ENCODE measurements around the gene DGCR6. TPM values are rescaled to one million over a fixed set of nuclear protein-coding genes. Genes with fewer than 3 reads are reported as not detected.
"Not testable (repeated sequence)": the region's sequence is repeated elsewhere in the genome, so short reads cannot be mapped to it uniquely, and the experiment has no call there.

Gene DGCR6
- total and polyA plus RNA-seq, 2 experiments from 2014 or later = 7.9 to 8.9 TPM

DNA sequence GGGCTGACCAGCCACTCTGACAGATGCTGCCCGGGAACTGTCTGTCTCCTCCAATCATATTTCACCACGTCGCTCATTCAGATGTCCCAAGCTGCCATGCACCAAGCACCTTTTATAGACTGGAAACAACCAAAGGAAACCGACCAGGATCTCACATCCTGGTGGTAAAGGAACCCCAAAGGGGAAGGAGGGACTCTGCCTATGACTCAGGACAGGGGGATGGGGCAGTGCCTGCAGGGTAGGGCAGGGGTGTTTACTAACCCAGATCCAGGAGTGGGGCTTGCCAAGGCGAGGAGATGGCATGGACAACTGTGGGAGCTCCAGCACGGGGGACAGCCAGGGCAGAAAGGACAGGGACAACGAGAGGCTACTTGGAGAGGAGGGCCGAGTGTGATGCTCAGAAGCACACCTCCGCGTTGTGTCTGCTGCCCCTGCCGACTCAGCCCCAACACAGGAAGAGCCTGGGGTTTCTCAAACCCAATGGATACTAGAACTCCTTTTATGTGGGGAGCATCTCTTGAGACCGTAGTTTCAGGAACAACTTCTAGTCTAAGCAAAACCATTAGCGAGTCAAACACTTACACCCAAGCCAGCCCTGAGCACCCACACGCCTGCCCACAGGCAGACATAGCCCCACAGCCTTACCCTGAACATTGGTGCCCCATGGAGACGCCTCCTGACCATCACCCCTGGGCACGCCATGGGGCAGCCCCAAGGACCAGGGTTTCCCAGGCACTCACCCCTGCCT is 26.0 kb downstream of the DGCR6 start:
- Histone ChIP-seq H3K36me3 (replicated peaks; ENCODE audit: insufficient read depth, low read depth) (no peaks in the 10 kb centered on the region), H3K4me1 (ENCODE audit: insufficient read depth) (no peaks in the 10 kb centered on the region), H4K20me1 (ENCODE audit: insufficient read depth, poor library complexity, severe bottlenecking) (no peaks in the 10 kb centered on the region), H3K4me2 (no peak overlapping the region), H3K27ac (no peak overlapping the region), H3K27me3 (no peaks in the 10 kb centered on the region), H3K9me3 (ENCODE audit: low read depth) (no peaks in the 10 kb centered on the region), H3K4me3 (no peak overlapping the region), H3K79me2 (no peaks in the 10 kb centered on the region), H3K9me2 (replicated peaks; ENCODE audit: insufficient read depth) (no peaks in the 10 kb centered on the region), H2AFZ (no peak overlapping the region)
- DNase-seq (ENCODE audit: low spot score) = no peak
- TF ChIP-seq, protein P1, sequence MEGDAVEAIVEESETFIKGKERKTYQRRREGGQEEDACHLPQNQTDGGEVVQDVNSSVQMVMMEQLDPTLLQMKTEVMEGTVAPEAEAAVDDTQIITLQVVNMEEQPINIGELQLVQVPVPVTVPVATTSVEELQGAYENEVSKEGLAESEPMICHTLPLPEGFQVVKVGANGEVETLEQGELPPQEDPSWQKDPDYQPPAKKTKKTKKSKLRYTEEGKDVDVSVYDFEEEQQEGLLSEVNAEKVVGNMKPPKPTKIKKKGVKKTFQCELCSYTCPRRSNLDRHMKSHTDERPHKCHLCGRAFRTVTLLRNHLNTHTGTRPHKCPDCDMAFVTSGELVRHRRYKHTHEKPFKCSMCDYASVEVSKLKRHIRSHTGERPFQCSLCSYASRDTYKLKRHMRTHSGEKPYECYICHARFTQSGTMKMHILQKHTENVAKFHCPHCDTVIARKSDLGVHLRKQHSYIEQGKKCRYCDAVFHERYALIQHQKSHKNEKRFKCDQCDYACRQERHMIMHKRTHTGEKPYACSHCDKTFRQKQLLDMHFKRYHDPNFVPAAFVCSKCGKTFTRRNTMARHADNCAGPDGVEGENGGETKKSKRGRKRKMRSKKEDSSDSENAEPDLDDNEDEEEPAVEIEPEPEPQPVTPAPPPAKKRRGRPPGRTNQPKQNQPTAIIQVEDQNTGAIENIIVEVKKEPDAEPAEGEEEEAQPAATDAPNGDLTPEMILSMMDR (IDR thresholded peaks at IDR 0.05; ENCODE audit: poor library complexity) = no peak
- TF ChIP-seq EZH2 (IDR thresholded peaks at IDR 0.05; ENCODE audit: borderline replicate concordance) (no peak), EZH2phosphoT487 (IDR thresholded peaks at IDR 0.05; ENCODE audit: low read depth, severe bottlenecking, unreplicated experiment) (no peak)
- WGBS (ENCODE audit: low lambda C conversion rate, missing lambda C conversion rate) = no CpG with 5 or more reads among the region's 16 CpGs

GRCh38 chr22:18933914-18934313 is 27.8 kb downstream of the DGCR6 start:
- Histone ChIP-seq H3K27ac (no peak overlapping the region), H3K79me2 (no peaks in the 10 kb centered on the region), H3K4me2 (no peak overlapping the region), H3K9me3 (ENCODE audit: low read depth) (no peaks in the 10 kb centered on the region), H3K4me3 (no peak overlapping the region), H3K9me2 (replicated peaks; ENCODE audit: insufficient read depth) (no peaks in the 10 kb centered on the region), H3K27me3 (no peaks in the 10 kb centered on the region), H4K20me1 (ENCODE audit: insufficient read depth, poor library complexity, severe bottlenecking) (no peaks in the 10 kb centered on the region), H3K4me1 (ENCODE audit: insufficient read depth) (no peaks in the 10 kb centered on the region), H3K36me3 (replicated peaks; ENCODE audit: insufficient read depth, low read depth) (no peaks in the 10 kb centered on the region), H2AFZ (no peak overlapping the region)
- DNase-seq (ENCODE audit: low spot score) = no peak
- TF ChIP-seq, protein P1 (IDR thresholded peaks at IDR 0.05; ENCODE audit: poor library complexity) = no peak
- TF ChIP-seq EZH2phosphoT487 (IDR thresholded peaks at IDR 0.05; ENCODE audit: low read depth, severe bottlenecking, unreplicated experiment) (no peak), EZH2 (IDR thresholded peaks at IDR 0.05; ENCODE audit: borderline replicate concordance) (no peak)
- WGBS (ENCODE audit: low lambda C conversion rate, missing lambda C conversion rate) = no CpG with 5 or more reads among the region's 7 CpGs

- H3K9me2 ChIP-seq (replicated peaks; ENCODE audit: insufficient read depth); H3K79me2 ChIP-seq; DNase-seq (ENCODE audit: low spot score); H3K4me1 ChIP-seq (ENCODE audit: insufficient read depth); H3K4me2 ChIP-seq; H3K27me3 ChIP-seq; H3K36me3 ChIP-seq (replicated peaks; ENCODE audit: insufficient read depth, low read depth); H3K9me3 ChIP-seq (ENCODE audit: low read depth); H3K27ac ChIP-seq; H3K4me3 ChIP-seq; H4K20me1 ChIP-seq (ENCODE audit: insufficient read depth, poor library complexity, severe bottlenecking); H2AFZ ChIP-seq: not testable (repeated sequence)
- WGBS (ENCODE audit: low lambda C conversion rate, missing lambda C conversion rate) = no CpG with 5 or more reads among the region's 7 CpGs
Measured at GRCh38 chr22:18934688-18935087, 28.6 kb downstream of the DGCR6 start.

- H3K27ac ChIP-seq = no peak within 1 kb of the TSS
- H3K9me2 ChIP-seq (replicated peaks; ENCODE audit: insufficient read depth) = no peaks in the 10 kb centered on the region
- no peaks in the 10 kb centered on the region for H3K4me1 ChIP-seq (ENCODE audit: insufficient read depth)
- WGBS (ENCODE audit: low lambda C conversion rate, missing lambda C conversion rate) = no CpG with 5 or more reads among the region's 67 CpGs
- no peaks in the 10 kb centered on the region for H3K9me3 ChIP-seq (ENCODE audit: low read depth)
- no peaks in the 10 kb centered on the region for H3K36me3 ChIP-seq (replicated peaks; ENCODE audit: insufficient read depth, low read depth)
- H3K4me3 ChIP-seq = no peak within 1 kb of the TSS
- H3K27me3 ChIP-seq = no peaks in the 10 kb centered on the region
- no peaks in the 10 kb centered on the region for H3K79me2 ChIP-seq
- H3K4me2 ChIP-seq = no peak within 1 kb of the TSS
- H4K20me1 ChIP-seq (ENCODE audit: insufficient read depth, poor library complexity, severe bottlenecking) = no peaks in the 10 kb centered on the region
- DNase-seq (ENCODE audit: low spot score) = no peak
- H2AFZ ChIP-seq = no peak within 1 kb of the TSS
- no peak for TF ChIP-seq EZH2 (IDR thresholded peaks at IDR 0.05; ENCODE audit: borderline replicate concordance)
- TF ChIP-seq, protein P1 (IDR thresholded peaks at IDR 0.05; ENCODE audit: poor library complexity) = no peak
- TF ChIP-seq EZH2phosphoT487 (IDR thresholded peaks at IDR 0.05; ENCODE audit: low read depth, severe bottlenecking, unreplicated experiment) = no peak
Measured at GRCh38 chr22:18935889-18936529, 29.9 kb downstream of the DGCR6 start, which contains the start of gene PRODH. PRODH (minus strand) TSS chr22:18936293; CDS start chr22:18936287, 6 bp downstream.

GRCh38 chr22:18938691-18939090 is 32.6 kb downstream of the DGCR6 start:
- H3K27me3 ChIP-seq; H3K36me3 ChIP-seq (replicated peaks; ENCODE audit: insufficient read depth, low read depth); H4K20me1 ChIP-seq (ENCODE audit: insufficient read depth, poor library complexity, severe bottlenecking); H3K27ac ChIP-seq; H3K4me1 ChIP-seq (ENCODE audit: insufficient read depth); H2AFZ ChIP-seq; H3K9me2 ChIP-seq (replicated peaks; ENCODE audit: insufficient read depth); H3K4me3 ChIP-seq; H3K4me2 ChIP-seq; DNase-seq (ENCODE audit: low spot score); H3K79me2 ChIP-seq; H3K9me3 ChIP-seq (ENCODE audit: low read depth): not testable (repeated sequence)
- 7% methylated on average over 5 of the region's 8 CpGs for WGBS (ENCODE audit: low lambda C conversion rate, missing lambda C conversion rate)

- not testable (repeated sequence) for H3K9me2 ChIP-seq (replicated peaks; ENCODE audit: insufficient read depth); H3K4me1 ChIP-seq (ENCODE audit: insufficient read depth); H3K4me2 ChIP-seq; H3K27me3 ChIP-seq; H3K36me3 ChIP-seq (replicated peaks; ENCODE audit: insufficient read depth, low read depth); H3K27ac ChIP-seq; H4K20me1 ChIP-seq (ENCODE audit: insufficient read depth, poor library complexity, severe bottlenecking); H3K79me2 ChIP-seq; H2AFZ ChIP-seq; H3K4me3 ChIP-seq; H3K9me3 ChIP-seq (ENCODE audit: low read depth); DNase-seq (ENCODE audit: low spot score)
- WGBS (ENCODE audit: low lambda C conversion rate, missing lambda C conversion rate) = 31% methylated on average over 3 of the region's 9 CpGs
Measured at GRCh38 chr22:18947105-18947504, 41.0 kb downstream of the DGCR6 start.

Measured in hepatocyte (in vitro differentiated cells).